SK-N-MC (cell line): ENCODE measurements around the gene CTXN3.

ENCODE experiments used
- DNase-seq: peaks from one replicate; pipeline ENCODE4 v3.0.0-alpha.2; 2011; ENCODE audit warnings: low read depth, low spot score
- H3K27ac ChIP-seq: fragments of 200-600 bp; sonication (generic); 2 replicates; pipeline ENCODE4 v1.5.1; 2016; ENCODE audit warnings: mixed run types
- H3K36me3 ChIP-seq: fragments of 200-600 bp; sonication (generic); 2 replicates; pipeline ENCODE4 v1.6.1; 2017; ENCODE audit warnings: antibody characterized with exemption, low read length, mixed read lengths; ENCODE audit not compliant: insufficient read depth
- H3K4me3 ChIP-seq: fragments of 200-600 bp; sonication (generic); 2 replicates; pipeline ENCODE4 v1.5.1; 2016
- H3K9ac ChIP-seq: fragments of 200-600 bp; sonication (generic); 2 replicates; pipeline ENCODE4 v1.8.0; 2017; ENCODE audit warnings: mixed run types, mixed read lengths; ENCODE audit not compliant: insufficient read length
- H3K9me3 ChIP-seq: fragments of 200-600 bp; sonication (generic); 2 replicates; pipeline ENCODE4 v1.6.1; 2017; ENCODE audit warnings: low read depth, mild to moderate bottlenecking, antibody characterized with exemption, low read length, moderate library complexity, mixed read lengths
- EZH2 ChIP-seq: fragments of 200-600 bp; sonication (generic); IDR thresholded peaks from one replicate; pipeline ENCODE4 v1.6.1; 2017; ENCODE audit warnings: antibody characterized with exemption
- FOXP2 ChIP-seq: optimal IDR thresholded peaks from 2 replicates; pipeline ENCODE3; 2011; ENCODE audit warnings: mild to moderate bottlenecking, moderate library complexity; ENCODE audit not compliant: insufficient read depth; ENCODE audit errors: extremely low read length, control extremely low read depth
- POLR2AphosphoS5 ChIP-seq: IDR thresholded peaks from 2 replicates; pipeline ENCODE4 v1.6.1; 2012; ENCODE audit warnings: mild to moderate bottlenecking, low read depth, low read length, borderline replicate concordance

CTXN3 gene

DNA sequence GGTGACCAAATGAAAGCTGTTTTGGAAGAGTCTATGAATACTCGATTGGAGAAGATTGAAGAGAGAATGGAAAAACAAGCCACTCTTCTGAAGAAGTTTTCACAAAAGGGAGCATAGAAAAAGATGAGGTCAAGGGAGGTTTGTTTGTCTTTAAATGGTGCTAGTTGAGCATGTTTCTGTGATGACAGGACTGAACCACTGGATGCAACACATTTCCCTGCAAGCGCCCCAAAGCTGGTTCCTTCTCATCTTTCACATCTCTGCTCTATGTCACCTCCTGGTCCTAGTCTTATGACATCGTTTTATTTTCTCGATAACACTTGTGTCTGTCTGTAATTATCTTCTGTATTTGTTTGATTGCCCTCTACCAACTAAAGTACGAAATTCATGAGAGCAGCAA lies 50.5 kb downstream of the CTXN3 start:
- Histone ChIP-seq H3K36me3 (no peaks in the 10 kb centered on the region), H3K27ac (no peak overlapping the region), H3K9me3 (no peaks in the 10 kb centered on the region), H3K4me3 (no peak overlapping the region), H3K9ac (no peak overlapping the region)
- TF ChIP-seq EZH2 (no peak), POLR2AphosphoS5 (no peak), FOXP2 (no peak)
- no peak for DNase-seq

DNA sequence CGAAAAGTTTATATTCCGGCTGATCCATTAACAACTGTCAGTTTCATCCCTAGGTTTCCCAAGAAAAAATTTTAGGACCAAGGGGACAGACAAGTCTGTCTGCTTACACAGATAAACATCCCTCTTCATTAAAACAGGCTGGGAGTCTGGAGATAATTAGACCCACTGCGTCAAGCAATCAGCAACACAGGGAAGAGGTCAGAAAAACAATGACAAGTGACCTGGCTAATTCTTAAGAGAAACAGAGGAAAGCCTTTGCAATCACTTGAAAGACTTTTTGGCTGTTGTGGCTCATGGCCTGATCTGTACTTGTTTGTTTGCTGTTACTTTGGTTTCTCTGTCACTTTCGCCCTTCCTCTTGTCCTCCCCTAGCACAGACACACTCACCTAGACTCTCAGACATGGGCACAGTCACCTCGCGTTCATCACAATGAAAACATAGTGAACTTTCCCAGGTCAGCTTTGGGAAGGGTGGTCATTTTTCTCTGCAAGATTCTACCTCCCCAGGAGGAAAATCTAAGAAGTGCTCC lies 51.4 kb downstream of the CTXN3 start:
- H3K9ac ChIP-seq = no peak overlapping the region
- H3K36me3 ChIP-seq = no peaks in the 10 kb centered on the region
- no peak overlapping the region for H3K27ac ChIP-seq
- no peak for DNase-seq
- TF ChIP-seq POLR2AphosphoS5 = no peak
- no peak for TF ChIP-seq EZH2
- no peak for TF ChIP-seq FOXP2
- H3K9me3 ChIP-seq = no peaks in the 10 kb centered on the region
- no peak overlapping the region for H3K4me3 ChIP-seq

DNA sequence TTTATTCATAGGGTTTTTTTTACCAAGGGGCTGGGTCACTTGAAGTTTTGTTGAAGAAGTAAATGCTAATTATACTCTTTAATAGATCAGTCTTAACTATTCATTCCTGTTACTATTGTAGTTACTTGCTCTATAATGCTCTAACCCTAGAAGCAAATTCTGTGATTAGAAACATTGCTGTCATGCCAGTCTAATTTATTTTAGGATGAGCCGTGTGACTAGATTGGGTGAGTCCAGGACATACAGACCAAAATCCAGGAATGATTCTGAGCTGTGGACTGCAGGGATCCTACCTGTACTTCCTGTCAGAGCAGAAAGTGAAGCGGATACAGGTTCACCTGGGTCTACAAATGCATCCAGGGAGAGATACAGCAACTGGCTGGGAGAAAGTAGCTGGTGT lies 53.6 kb downstream of the CTXN3 start:
- TF ChIP-seq EZH2 (no peak), POLR2AphosphoS5 (no peak), FOXP2 (no peak)
- Histone ChIP-seq H3K36me3 (no peaks in the 10 kb centered on the region), H3K9ac (no peak overlapping the region), H3K4me3 (no peak overlapping the region), H3K9me3 (no peaks in the 10 kb centered on the region), H3K27ac (no peak overlapping the region)
- DNase-seq = no peak

DNA sequence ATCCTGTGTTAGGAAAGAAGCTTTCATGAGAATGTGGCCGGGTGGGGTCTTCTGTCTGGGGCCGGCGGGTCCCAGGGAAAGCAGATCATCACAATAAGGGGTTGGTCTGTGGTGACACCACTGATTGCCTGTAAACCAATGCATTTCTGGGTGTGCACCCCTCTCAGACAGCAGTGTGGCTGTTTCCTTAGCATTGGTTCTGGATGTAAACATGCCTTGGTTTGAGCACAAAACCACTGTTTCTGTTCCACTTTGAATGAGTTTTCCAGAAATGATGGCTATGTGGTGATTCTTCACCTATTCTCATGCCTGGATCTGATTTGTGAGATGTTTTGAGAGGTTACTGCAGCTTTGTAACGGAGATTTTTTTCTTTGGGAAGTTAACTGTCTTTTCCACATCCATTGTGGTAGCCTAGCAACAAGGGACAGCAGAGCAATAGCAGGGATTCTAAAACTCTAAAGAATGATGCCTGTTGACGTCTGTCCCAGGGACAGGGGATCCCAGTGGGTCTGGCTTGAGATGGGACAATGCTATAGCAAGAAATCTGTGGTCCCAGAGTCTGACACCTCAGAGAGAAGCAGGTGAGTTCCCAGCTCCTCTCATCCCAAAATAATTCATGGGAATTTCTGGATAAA lies 54.2 kb downstream of the CTXN3 start, which contains the start of gene CCDC192:
Gene CCDC192 (plus strand): TSS at position 466 of the 636 bp plus-strand sequence. CDS start 55 bp downstream, at position 521.
- TF ChIP-seq EZH2 = no peak
- TF ChIP-seq POLR2AphosphoS5 = no peak
- no peak for TF ChIP-seq FOXP2
- no peak for DNase-seq

DNA sequence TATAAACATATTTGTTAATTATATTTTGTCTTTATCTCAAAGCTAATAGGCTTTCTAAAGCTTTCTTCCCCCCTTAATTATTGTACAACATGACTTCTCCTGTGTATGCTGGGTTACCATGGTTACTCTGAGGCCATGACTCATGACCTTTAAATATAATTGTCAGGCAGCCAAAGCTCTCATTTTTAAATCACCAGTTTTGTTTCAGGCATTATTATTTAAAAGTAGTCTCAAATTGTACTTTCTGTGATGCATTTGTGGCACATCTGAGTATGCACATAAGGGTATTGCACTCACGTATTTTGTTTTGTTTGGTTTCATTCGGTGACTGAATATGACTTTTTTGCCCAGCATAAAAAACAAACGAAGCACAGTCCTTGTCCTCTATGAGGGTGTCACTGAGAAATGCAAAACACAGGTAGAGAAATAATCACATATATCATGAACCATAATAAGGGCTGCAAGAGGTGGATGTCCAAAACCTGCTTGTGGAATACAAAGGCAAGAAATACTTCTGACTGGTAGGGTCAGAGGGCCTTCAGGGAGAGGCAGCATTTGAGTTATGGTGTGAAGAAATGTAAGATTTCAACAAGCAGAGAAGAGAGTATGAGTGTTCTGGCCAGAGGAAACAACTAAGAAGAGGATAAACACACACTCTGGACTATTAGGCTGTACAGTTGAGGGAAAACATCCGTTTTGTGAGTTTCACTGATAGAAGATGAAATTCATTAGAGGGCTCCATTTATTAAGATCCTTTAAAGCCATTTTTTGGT lies 56.4 kb downstream of the CTXN3 start:
- no peaks in the 10 kb centered on the region for H3K9me3 ChIP-seq
- no peak for DNase-seq

More for the DNA sequence above, 54.2 kb downstream of the CTXN3 start, which contains the start of gene CCDC192:
- Histone ChIP-seq H3K27ac (no peak within 1 kb of the TSS), H3K36me3 (no peaks in the 10 kb centered on the region), H3K9ac (no peak within 1 kb of the TSS), H3K4me3 (no peak within 1 kb of the TSS), H3K9me3 (no peaks in the 10 kb centered on the region)

DNA sequence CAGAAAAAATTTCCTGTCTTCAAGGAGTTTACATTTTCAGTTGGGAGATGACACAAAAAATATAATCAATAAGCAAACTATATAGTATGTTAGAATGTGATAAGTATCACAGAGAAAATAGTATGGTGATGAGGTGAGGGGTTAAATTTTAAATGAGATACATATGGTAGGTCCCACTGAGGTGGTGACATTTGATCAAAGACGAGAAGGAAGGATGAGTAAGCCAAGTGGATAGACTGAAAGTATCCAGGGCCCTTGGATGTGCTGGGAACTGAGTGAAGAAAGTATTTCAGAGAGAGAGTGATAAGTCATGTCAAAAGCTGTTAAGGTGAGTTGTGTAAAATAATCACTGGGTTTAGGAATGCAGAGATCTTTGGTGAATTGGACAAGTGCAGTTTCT lies 57.8 kb downstream of the CTXN3 start:
- H3K36me3 ChIP-seq = no peaks in the 10 kb centered on the region
- no peaks in the 10 kb centered on the region for H3K9me3 ChIP-seq
- H3K9ac ChIP-seq = no peak overlapping the region
- no peak for DNase-seq
- TF ChIP-seq EZH2 = no peak
- no peak for TF ChIP-seq POLR2AphosphoS5
- no peak for TF ChIP-seq FOXP2
- no peak overlapping the region for H3K4me3 ChIP-seq
- no peak overlapping the region for H3K27ac ChIP-seq

More for the DNA sequence above, 56.4 kb downstream of the CTXN3 start:
- H3K4me3 ChIP-seq = no peak overlapping the region
- H3K9ac ChIP-seq = no peak overlapping the region
- no peak for TF ChIP-seq EZH2
- TF ChIP-seq FOXP2 = no peak
- no peak for TF ChIP-seq POLR2AphosphoS5
- no peak overlapping the region for H3K27ac ChIP-seq
- no peaks in the 10 kb centered on the region for H3K36me3 ChIP-seq

DNA sequence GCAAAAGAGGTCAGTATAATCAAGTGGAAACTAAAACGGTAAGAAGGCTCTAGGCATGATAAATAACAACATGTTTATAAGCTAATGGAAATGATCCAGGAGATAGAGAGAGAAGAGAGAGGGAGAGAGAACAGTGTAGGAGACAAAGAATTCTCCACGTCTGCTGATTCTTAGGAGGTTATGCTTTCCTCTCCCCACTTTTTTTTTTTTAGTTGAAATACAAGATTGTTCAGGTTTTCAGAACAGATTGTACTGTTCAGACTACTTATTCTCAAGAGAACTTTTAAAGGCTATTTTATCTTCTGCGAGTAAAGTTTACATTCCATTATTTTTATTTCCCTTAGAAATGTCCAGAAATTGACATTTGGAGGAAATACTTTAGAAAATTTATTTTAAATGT lies 58.3 kb downstream of the CTXN3 start:
- Histone ChIP-seq H3K9me3 (no peaks in the 10 kb centered on the region), H3K36me3 (no peaks in the 10 kb centered on the region), H3K9ac (no peak overlapping the region), H3K27ac (no peak overlapping the region), H3K4me3 (no peak overlapping the region)
- no peak for DNase-seq
- no peak for TF ChIP-seq POLR2AphosphoS5
- TF ChIP-seq FOXP2 = no peak
- no peak for TF ChIP-seq EZH2
